Esophagus squamous epithelium (tissue), 4 donors: ENCODE results near the gene GSG1L.

Source experiments
- POLR2A ChIP-seq, 4 donors: fragments of 450-650 bp; IDR thresholded peaks; one replicate each; pipeline ENCODE4 v1.6.1; 2017; ENCODE audit warnings: antibody characterized with exemption in 4 of 4, mild to moderate bottlenecking in 4 of 4, moderate library complexity in 3 of 4
- TF ChIP-seq, protein P1 (sequence below), 6 experiments: fragments of 450-650 bp in 4 of 6; fragments of 200-600 bp in 2 of 6; sonication (generic) in 2 of 6; IDR thresholded peaks; one replicate each; pipeline ENCODE4 v1.5.1; 2016 to 2019; ENCODE audit warnings: antibody characterized with exemption in 6 of 6, mild to moderate bottlenecking in 4 of 6, moderate library complexity in 4 of 6

DNA sequence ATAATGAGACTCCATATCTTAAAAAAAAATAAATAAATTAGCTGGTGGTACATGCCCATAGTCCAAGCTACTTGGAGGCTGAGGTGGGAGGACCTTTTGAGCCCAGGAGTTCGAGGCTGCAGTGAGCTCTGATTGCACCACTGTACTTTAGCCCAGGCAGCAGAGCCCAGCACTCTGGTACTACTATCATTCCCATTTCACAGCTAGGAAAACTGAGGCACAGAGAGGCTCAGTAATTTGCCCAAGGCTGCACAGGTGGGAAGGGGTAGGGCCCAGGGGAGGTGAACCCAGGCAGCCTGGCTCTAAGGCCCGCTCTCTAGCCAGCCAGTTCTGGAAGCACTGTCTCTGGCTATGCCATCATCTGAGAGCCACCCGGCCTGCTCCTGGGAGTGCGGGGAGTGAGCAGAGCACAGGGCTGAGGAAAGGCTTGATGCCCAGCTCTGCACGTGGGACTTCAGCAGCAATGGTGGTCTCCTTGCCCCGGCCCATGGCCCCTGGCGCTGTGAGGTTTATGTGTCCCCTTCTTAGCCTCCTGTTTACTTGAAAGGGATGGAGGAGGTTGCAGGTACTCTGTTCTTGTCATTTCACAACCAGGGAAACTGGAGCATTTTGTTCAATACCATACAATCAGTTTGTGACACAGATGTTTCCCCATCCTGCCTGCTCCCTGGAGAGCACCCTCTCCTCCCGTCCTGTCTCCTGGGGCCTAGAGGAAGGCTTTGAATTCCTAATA is 291.3 kb downstream of the GSG1L start:
- TF ChIP-seq, protein P1, sequence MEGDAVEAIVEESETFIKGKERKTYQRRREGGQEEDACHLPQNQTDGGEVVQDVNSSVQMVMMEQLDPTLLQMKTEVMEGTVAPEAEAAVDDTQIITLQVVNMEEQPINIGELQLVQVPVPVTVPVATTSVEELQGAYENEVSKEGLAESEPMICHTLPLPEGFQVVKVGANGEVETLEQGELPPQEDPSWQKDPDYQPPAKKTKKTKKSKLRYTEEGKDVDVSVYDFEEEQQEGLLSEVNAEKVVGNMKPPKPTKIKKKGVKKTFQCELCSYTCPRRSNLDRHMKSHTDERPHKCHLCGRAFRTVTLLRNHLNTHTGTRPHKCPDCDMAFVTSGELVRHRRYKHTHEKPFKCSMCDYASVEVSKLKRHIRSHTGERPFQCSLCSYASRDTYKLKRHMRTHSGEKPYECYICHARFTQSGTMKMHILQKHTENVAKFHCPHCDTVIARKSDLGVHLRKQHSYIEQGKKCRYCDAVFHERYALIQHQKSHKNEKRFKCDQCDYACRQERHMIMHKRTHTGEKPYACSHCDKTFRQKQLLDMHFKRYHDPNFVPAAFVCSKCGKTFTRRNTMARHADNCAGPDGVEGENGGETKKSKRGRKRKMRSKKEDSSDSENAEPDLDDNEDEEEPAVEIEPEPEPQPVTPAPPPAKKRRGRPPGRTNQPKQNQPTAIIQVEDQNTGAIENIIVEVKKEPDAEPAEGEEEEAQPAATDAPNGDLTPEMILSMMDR (IDR thresholded peaks at IDR 0.05), result no peak
- no peak for TF ChIP-seq POLR2A (IDR thresholded peaks at IDR 0.05)
